Activated T-cell treated with anti-CD3 and anti-CD28 coated beads, Interleukin-2, amount 50 U/mL, for 4 hours (primary cell): ENCODE results near the gene TTC27. TPM values are rescaled to one million over a fixed set of nuclear protein-coding genes. Genes with fewer than 3 reads are reported as not detected.
"Not testable (repeated sequence)": the region's sequence is repeated elsewhere in the genome, so short reads cannot be mapped to it uniquely, and the experiment has no call there.

Experiments
- ATAC-seq, 2 donors: fragments of 200-7000 bp; cut with Tn5 transposase; one replicate each; pipeline ENCODE4 v1.10.0; 2021
- DNase-seq: peaks from one replicate; pipeline ENCODE4 v3.0.0-alpha.2; 2020
- H3K27me3 Mint-ChIP-seq: one replicate; pipeline ENCODE4 v1.8.0; 2021; ENCODE audit warnings: low read depth, mixed read lengths
- H3K36me3 Mint-ChIP-seq: one replicate; pipeline ENCODE4 v1.8.0; 2022; ENCODE audit warnings: mixed read lengths; ENCODE audit not compliant: insufficient read depth
- H3K4me1 Mint-ChIP-seq: one replicate; pipeline ENCODE4 v1.8.0; 2021; ENCODE audit warnings: low read depth, mixed read lengths
- H3K4me3 Mint-ChIP-seq: one replicate; pipeline ENCODE4 v1.8.0; 2021; ENCODE audit warnings: mild to moderate bottlenecking, moderate library complexity, mixed read lengths
- H3K9me3 Mint-ChIP-seq: one replicate; pipeline ENCODE4 v1.8.0; 2021; ENCODE audit warnings: mixed read lengths
- total RNA-seq, 3 donors: library from RNA; stranded (reverse); gene quantifications; one replicate each; pipeline ENCODE4 v1.2.1, GENCODE V29; 2021

Gene TTC27
- total RNA-seq, 3 donors from 2014 or later: 45.1 to 54.7 (median 53.4) TPM

DNA sequence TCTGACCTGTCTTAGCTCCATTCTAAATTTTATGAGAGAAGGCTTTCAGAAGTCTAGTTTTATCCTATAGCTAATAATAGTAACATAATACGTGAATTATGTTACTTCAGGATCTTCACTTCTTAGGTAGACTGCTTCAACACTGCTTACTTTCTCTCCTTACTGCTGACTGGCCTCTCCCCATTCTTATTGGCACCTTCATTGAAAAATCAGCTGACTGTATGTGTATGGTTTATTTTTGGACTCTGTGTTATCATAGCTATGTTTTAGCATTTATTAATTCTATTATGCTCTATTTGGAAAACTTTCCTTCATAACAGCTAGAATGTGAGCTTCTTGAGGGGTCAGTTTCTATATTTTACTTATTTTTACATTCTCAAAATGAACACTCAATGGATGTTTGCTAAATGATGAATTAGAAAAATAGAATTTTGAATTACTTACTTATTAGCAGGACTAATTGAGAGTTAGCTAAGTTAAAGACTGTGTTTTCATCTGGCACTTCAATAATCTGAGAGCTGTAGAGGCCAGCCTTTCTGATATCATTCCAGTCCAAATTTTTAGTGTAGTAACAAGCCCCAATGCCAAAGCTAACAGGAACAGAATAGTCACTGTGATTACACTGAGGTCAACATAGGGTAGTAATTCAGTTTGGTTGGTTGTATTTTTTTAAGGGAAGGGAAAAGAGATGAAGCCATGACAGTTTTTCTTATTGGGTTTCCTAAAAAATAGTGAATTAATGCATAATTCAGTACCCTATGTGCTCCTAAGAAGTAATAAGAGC, 92.3 kb downstream of the TTC27 start:
- H3K9me3 Mint-ChIP-seq: no peaks in the 10 kb centered on the region
- peaks cover 10% of the 10 kb centered on the region for H3K4me1 Mint-ChIP-seq
- no peaks in the 10 kb centered on the region for H3K27me3 Mint-ChIP-seq
- H3K36me3 Mint-ChIP-seq: peaks cover 56% of the 10 kb centered on the region
- no peak overlapping the region for H3K4me3 Mint-ChIP-seq
- no peak for ATAC-seq
- no peak for DNase-seq

GRCh38 chr2:32720771-32721170, 92.9 kb downstream of the TTC27 start:
- H3K36me3 Mint-ChIP-seq: peaks cover 57% of the 10 kb centered on the region
- ATAC-seq: no peak
- H3K27me3 Mint-ChIP-seq: no peaks in the 10 kb centered on the region
- H3K9me3 Mint-ChIP-seq: no peaks in the 10 kb centered on the region
- no peak for DNase-seq
- peaks cover 4% of the 10 kb centered on the region for H3K4me1 Mint-ChIP-seq
- no peak overlapping the region for H3K4me3 Mint-ChIP-seq

GRCh38 chr2:32721376-32721775, 93.5 kb downstream of the TTC27 start:
- H3K9me3 Mint-ChIP-seq: no peaks in the 10 kb centered on the region
- H3K4me3 Mint-ChIP-seq: no peak overlapping the region
- peaks cover 59% of the 10 kb centered on the region for H3K36me3 Mint-ChIP-seq

GRCh38 chr2:32723467-32724079, 95.7 kb downstream of the TTC27 start:
- no peak for DNase-seq
- Mint-ChIP-seq H3K27me3 (no peaks in the 10 kb centered on the region), H3K4me3 (no peak overlapping the region), H3K9me3 (no peaks in the 10 kb centered on the region), H3K36me3 (peaks cover 55% of the 10 kb centered on the region), H3K4me1 (no peaks in the 10 kb centered on the region)
- no peak for ATAC-seq

More at GRCh38 chr2:32721376-32721775, 93.5 kb downstream of the TTC27 start:
- DNase-seq (no peak), ATAC-seq (no peak)
- no peaks in the 10 kb centered on the region for H3K27me3 Mint-ChIP-seq
- H3K4me1 Mint-ChIP-seq: peaks cover 2% of the 10 kb centered on the region

- not testable (repeated sequence) for H3K4me3 Mint-ChIP-seq, ATAC-seq, H3K9me3 Mint-ChIP-seq, DNase-seq, H3K4me1 Mint-ChIP-seq, H3K27me3 Mint-ChIP-seq
- H3K36me3 Mint-ChIP-seq: peaks cover 52% of the 10 kb centered on the region
These were observed 98.8 kb downstream of the TTC27 start for GRCh38 chr2:32726678-32727077.

DNA sequence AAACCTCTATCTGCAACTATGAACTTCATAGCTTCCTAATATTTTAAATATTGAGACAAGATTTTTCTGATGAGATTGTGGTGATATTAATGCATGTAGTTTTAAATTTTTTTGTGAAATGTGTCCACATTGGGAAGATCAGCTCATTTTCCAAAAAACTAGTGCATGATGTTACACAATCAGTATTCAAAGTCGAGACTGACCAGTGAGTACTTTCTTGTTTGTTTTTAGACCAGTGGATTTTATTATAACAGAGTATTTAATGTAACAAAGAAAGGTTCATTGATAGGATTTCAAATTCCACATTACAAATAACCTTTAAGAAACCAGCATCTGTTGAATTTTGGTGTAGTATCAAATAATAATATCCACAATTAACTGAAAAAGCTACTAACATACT, 99.3 kb downstream of the TTC27 start:
- Mint-ChIP-seq H3K9me3 (no peaks in the 10 kb centered on the region), H3K4me3 (no peak overlapping the region), H3K4me1 (no peaks in the 10 kb centered on the region), H3K27me3 (no peaks in the 10 kb centered on the region), H3K36me3 (peaks cover 48% of the 10 kb centered on the region)
- no peak for DNase-seq
- ATAC-seq: no peak

GRCh38 chr2:32730958-32731357, 103.1 kb downstream of the TTC27 start:
- not testable (repeated sequence) for H3K9me3 Mint-ChIP-seq, DNase-seq, H3K27me3 Mint-ChIP-seq, H3K4me1 Mint-ChIP-seq, ATAC-seq, H3K4me3 Mint-ChIP-seq
- H3K36me3 Mint-ChIP-seq: peaks cover 34% of the 10 kb centered on the region

- H3K4me3 Mint-ChIP-seq: no peak overlapping the region
- no peak for ATAC-seq
- H3K9me3 Mint-ChIP-seq: no peaks in the 10 kb centered on the region
- H3K36me3 Mint-ChIP-seq: peaks cover 32% of the 10 kb centered on the region
- no peak for DNase-seq
- H3K27me3 Mint-ChIP-seq: no peaks in the 10 kb centered on the region
- H3K4me1 Mint-ChIP-seq: no peaks in the 10 kb centered on the region
These were observed 104.3 kb downstream of the TTC27 start for GRCh38 chr2:32732120-32732519.

GRCh38 chr2:32732912-32733472, 105.1 kb downstream of the TTC27 start:
- peaks cover 36% of the 10 kb centered on the region for H3K36me3 Mint-ChIP-seq
- no peaks in the 10 kb centered on the region for H3K27me3 Mint-ChIP-seq
- no peak overlapping the region for H3K4me3 Mint-ChIP-seq
- no peaks in the 10 kb centered on the region for H3K4me1 Mint-ChIP-seq
- H3K9me3 Mint-ChIP-seq: no peaks in the 10 kb centered on the region
- ATAC-seq: no peak
- no peak for DNase-seq

- H3K4me3 Mint-ChIP-seq: no peak overlapping the region
- H3K36me3 Mint-ChIP-seq: peaks cover 35% of the 10 kb centered on the region
- DNase-seq (no peak), ATAC-seq (no peak)
- no peaks in the 10 kb centered on the region for H3K4me1 Mint-ChIP-seq
- no peaks in the 10 kb centered on the region for H3K9me3 Mint-ChIP-seq
- no peaks in the 10 kb centered on the region for H3K27me3 Mint-ChIP-seq
These were observed 107.5 kb downstream of the TTC27 start for GRCh38 chr2:32735348-32735747.

DNA sequence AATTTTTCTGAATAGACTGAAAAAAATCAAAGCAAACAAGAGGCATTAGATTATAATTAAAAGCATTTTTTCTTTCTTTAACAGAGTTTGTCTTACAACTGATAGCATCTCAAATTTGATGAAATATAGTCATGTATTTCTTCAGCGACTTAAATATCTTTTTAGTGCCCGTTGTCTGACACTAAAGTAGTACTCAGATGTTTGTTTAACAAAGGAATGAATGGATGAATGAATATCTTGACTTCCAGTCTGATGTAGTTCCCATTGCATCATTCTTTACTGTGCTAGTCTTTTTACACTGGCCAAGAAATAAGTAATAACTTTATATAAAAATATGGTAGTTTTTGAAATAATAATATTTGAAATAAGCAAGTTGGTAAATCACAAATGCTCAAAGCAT, 111.1 kb downstream of the TTC27 start:
- H3K36me3 Mint-ChIP-seq: peaks cover 51% of the 10 kb centered on the region
- H3K27me3 Mint-ChIP-seq: no peaks in the 10 kb centered on the region
- ATAC-seq: no peak
- H3K9me3 Mint-ChIP-seq: no peaks in the 10 kb centered on the region
- H3K4me1 Mint-ChIP-seq: no peaks in the 10 kb centered on the region
- no peak overlapping the region for H3K4me3 Mint-ChIP-seq
- DNase-seq: no peak

- ATAC-seq: no peak
- Mint-ChIP-seq H3K36me3 (peaks cover 53% of the 10 kb centered on the region), H3K4me3 (no peak overlapping the region), H3K27me3 (no peaks in the 10 kb centered on the region), H3K9me3 (no peaks in the 10 kb centered on the region), H3K4me1 (no peaks in the 10 kb centered on the region)
- DNase-seq: no peak
These were observed 111.8 kb downstream of the TTC27 start for GRCh38 chr2:32739664-32740063.

- peaks cover 2% of the 10 kb centered on the region for H3K4me1 Mint-ChIP-seq
- H3K4me3 Mint-ChIP-seq: no peak overlapping the region
- H3K9me3 Mint-ChIP-seq: peaks cover 2% of the 10 kb centered on the region
- no peaks in the 10 kb centered on the region for H3K27me3 Mint-ChIP-seq
- no peak for ATAC-seq
- DNase-seq: no peak
- peaks cover 52% of the 10 kb centered on the region for H3K36me3 Mint-ChIP-seq
These were observed 113.7 kb downstream of the TTC27 start for GRCh38 chr2:32741575-32741974.

- peaks cover 6% of the 10 kb centered on the region for H3K9me3 Mint-ChIP-seq
- no peaks in the 10 kb centered on the region for H3K27me3 Mint-ChIP-seq
- no peak for ATAC-seq
- DNase-seq: no peak
- peaks cover 2% of the 10 kb centered on the region for H3K4me1 Mint-ChIP-seq
- H3K4me3 Mint-ChIP-seq: no peak overlapping the region
- peaks cover 51% of the 10 kb centered on the region for H3K36me3 Mint-ChIP-seq
These were observed 114.5 kb downstream of the TTC27 start for GRCh38 chr2:32742376-32742775.
